Dermis microvascular lymphatic vessel endothelial cell (primary cell): ENCODE data around the gene SLC35E2B. TPM values are rescaled to one million over a fixed set of nuclear protein-coding genes. Genes with fewer than 3 reads are reported as not detected.

Source experiments
- DNase-seq, 2 donors: peaks; one replicate each; pipeline versions ENCODE4 v3.0.0 to v3.0.0-alpha.2; 2010; ENCODE audit warnings: low read depth in 2 of 2
- total RNA-seq: library from RNA; depleted of rRNA; stranded (reverse); fragments of >200 nt; gene quantifications from 2 replicates; pipeline ENCODE4 v1.2.1, GENCODE V29; 2014

The SLC35E2B gene
- total RNA-seq, 1 donor from 2014 or later: 15.7 TPM

DNA sequence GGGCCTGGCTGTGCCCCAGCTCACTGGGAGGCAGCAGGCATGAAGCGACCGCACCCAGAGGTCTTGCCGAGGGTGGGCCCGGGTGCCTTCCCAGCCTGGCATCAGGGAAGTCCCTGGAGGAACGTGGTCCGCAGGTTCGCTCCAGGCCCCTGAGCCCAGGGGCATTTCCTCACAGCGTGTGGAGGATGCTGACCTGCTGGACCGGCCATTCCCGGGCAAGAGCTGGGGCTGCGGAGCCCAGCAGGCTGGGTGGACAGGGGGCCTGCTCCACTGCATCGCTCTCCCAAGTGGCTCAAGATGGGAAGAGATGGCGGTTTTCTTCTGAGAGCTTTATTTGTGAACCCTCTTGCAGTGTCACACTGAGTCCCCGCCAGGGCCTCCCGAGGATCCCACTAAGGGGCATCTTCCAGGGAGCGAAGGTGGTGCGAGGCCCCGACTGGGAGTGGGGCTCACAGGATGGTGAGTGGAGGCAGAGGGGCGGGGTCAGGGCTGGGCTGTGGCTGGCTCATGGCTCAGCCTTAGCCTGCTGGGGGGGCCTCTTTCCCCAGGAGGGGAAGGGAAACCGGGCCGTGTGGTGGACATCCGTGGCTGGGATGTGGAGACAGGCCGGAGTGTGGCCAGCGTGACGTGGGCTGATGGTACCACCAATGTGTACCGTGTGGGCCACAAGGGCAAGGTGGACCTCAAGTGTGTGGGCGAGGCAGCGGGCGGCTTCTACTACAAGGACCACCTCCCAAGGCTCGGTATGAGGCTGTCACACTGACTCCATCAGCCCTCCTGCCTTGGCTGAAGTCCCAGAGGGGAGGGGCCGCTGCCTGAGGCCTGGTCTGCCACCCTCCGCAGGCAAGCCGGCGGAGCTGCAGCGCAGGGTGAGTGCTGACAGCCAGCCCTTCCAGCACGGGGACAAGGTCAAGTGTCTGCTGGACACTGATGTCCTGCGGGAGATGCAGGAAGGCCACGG, 67.9 kb downstream of the SLC35E2B start:
- DNase-seq: no peak

DNA sequence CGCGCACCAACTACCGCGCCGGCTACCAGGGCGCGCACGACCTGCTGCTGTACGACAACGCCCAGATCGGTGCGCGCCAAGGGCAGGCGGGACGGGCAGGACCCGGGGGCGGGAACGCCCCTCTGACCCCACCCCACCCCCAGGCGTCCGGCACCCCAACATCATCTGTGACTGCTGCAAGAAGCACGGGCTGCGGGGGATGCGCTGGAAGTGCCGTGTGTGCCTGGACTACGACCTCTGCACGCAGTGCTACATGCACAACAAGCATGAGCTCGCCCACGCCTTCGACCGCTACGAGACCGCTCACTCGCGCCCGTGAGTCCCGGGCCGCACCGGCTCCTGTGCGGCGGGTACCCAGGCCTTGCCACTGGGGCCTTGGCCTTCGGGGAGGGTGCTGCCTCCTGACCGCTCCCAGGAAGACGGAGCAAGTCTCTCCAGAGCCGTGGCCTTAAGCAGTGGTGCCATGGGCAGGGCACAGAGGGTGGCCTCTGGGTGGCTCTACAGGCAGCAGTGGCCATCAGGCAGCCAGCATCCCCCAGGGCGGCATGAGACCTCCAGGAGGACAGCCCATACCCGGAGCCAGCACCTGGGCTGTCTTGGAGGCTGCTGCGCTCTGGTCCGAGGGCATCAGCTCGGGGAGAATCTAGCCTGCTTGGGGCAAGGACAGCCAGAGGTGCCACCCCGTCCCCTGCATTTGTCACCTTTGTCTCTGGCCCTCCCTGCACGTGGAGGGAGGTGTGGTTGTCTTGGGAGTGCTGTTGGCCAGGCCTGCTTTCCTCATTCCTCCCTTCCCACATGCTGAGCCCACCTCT, 68.8 kb downstream of the SLC35E2B start:
- DNase-seq: no peak

DNA sequence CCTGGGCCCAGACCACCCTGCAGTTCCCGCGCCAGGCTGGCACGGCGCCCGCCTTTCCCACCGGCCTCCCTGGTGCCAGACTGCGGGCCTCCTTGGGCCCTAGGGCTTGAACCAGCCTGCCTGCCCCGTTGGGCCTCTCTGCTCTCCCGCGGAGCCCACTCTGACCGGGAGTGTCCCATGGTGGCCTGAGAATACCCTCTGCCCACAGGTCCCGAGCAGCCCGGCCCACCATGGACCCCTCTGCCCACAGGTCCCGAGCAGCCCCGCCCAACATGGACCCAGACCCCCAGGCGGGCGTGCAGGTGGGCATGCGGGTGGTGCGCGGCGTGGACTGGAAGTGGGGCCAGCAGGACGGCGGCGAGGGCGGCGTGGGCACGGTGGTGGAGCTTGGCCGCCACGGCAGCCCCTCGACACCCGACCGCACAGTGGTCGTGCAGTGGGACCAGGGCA, 69.4 kb downstream of the SLC35E2B start:
- no peak for DNase-seq

DNA sequence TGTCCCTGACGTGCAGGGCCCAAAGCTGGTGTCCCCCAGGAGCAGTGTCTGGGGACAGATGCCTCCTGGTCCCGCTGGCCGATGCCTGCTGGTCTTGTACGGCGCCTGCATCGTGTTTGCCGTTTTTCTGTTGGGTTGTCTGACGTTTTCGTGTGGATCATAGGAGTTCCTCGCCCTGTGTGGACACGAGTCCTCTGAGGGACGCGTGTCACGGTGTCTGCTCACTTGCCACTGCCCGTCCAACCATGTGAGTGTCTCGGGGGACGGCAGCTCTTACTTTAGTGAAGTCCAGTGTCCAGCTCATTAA, 69.9 kb downstream of the SLC35E2B start:
- no peak for DNase-seq

DNA sequence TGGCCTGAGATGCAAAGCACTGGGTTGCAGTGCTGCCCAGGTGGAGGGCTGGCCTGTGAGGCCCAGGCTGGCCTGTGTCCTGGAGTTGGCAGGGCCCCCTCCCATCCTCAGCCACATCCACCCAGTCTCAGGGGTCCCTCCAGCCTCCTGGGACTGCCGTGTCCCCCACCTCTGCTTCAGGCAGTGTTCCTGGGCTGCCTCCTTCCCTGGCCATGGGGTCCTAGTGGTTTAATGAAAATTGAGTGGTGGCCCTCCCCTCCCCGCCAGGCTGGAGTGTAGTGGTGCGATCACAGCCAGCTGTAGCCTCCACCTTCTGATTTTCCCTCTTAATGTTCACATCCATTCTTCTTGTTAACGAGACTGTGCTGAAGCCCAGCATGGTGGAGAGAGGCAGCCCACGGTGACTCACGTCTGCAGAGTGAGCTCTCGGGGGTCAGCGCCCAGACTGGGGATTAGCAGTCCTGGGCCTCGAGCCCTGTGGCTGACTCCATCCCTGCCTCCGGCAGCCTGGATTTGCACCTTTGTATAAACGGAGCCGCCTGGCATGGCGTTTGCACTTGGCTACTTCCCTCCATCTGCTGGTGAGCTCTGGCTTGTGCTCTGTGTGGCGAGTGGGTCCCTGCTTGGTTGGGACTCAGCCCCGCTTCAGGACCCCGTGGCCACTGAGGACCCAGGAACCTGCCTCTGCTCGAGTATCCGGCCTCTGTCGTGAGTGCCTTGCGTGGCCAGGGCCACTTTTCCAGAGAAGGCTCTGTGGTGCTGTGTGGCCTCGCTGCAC, 70.4 kb downstream of the SLC35E2B start:
- no peak for DNase-seq

DNA sequence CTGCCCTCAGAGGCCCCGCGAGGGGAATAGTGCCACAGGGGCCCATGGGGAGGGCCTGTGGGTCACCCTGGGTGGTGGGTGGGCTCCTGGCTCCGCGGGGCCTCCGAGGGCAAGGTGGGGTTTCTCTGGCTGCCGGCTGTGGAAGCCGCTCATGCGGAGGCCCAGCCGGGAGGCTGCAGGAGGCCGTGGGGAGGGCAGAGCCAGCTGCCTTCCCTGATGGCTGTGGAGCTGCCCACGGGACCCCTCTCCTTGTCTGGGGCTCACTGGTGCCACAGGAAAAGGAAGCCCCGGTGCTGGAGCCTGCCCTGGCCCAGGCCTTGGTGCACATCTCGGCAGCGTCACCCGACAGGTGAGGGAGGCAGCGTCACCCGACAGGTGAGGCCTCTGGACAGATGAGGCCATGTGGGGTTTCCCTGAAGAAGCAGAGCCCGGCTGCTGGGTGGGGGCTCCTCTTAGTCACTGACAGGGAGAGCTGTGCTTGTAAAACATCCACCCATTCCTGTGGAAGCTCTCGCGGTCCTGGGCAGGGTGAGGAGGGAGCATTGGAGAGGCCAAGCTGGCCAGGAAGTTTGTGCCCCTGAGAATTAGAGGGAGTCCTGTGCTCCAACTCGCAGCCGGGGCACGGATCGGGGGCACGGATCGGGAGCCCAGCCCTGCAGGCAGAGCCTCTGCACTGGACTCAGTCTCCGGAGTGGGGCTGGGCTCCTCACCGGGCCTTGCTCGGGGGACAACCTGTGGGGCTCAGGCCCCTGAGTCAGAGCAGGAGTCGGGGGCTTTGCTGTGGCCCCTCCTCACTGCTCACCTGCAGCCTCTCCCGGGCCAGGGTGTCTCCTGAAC, 71.2 kb downstream of the SLC35E2B start:
- no peak for DNase-seq

DNA sequence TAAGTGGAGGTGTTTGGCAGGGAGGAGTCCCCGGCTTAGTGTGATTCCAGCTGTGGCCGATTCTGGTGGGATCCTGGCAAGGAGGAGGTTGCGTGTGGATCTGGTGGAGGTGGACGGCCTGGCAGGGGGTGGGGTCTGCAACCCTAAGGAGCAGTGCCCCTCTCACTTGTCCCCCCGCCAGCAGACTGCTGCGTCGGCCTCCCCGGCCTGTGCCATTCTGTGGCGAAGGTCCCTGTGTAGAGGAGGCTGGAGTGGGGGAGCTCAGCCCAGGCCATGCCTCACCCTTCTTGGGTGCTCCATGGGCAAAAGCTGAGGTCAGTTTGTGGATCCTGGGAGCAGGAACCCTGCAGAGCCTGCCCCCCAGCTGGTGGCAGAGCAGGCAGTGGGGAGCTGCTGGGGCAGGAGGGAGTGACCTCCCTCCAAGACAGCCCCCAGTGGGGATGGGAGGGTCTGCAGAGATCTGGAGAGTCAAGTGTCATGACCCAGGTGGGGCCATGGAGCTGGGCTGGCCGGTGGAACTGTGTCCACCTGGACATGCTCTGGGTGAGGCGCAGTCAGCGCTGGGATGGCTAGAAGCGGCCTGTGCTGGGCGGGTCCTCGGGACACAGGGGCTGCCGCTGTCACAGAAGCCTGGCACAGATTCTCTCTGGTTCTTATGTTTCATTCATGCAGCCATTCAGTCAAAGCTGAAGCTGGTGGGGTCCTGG, 72.0 kb downstream of the SLC35E2B start:
- no peak for DNase-seq

DNA sequence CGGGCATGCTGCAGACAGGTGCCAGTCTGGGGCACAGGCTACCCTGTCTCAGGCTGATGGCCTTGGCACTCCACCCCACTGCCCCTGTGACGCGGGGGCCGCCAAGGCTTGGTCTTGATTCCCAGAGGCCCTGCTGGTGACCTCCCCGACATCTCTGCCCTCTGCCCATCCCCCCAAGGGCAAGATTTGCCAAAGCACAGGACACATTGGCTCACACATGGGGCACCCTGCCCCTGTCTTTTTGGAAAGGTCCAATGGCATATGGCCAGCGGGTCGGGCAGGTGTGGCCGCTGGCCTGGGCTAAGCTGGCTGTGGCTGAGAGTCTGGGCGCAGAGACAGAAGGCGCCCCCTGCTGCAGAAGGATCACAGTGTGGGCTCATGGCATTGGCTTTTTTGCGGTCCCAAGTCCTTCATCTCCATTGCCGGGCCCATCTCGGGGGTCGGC, 72.7 kb downstream of the SLC35E2B start:
- no peak for DNase-seq

DNA sequence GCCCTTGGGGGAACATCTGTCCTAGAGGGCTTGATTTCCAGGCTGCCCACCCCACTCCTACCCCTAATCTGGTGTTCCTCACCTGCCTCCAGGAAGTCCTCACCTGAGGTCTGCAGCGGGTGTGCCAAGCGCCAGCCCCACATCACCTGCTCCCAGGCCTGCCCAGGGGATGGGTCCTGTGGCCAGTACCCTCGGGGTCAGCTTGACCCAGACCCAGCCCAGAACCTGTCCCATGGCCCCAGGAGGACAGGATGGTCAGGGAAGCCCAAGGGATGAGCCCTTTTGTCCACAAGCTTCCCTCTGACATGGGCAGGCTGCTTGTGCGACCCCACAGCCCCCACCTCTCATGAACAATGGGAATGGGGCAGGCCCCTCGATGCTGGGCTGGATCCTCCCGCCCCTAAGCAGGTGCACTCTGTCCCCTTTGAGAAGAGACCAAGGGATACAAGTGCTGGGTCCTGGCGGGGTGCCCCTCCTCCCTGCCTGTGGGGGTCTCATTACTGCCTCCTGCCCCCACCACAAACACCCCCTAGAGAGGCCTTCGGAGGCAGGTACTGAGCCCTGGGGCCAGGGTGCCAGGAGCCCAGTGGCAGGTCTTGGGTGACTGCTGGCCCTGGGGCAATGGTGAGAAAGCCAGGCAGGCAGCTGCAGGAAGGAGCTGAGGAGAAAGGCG, 74.1 kb downstream of the SLC35E2B start:
- DNase-seq: no peak

DNA sequence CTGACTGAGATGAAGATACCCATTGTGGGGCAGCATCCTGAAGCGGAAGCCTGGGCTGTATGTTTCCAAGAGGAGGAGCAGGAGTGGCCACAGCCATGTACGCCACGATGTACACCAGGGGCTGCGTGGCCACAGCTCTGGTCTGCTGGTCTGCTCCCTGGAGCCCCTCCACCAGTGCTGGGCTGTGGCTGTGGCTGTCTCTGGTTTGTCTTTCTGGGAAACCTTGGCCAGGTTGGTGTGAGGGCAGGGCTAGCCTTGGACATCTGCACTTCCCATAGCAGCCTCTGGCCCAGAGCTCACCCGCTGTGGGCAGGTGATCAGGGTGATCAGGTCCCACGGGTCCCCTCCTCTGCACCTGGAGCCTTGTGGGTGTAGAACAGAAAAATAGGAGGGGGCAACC, 74.7 kb downstream of the SLC35E2B start:
- DNase-seq: no peak

DNA sequence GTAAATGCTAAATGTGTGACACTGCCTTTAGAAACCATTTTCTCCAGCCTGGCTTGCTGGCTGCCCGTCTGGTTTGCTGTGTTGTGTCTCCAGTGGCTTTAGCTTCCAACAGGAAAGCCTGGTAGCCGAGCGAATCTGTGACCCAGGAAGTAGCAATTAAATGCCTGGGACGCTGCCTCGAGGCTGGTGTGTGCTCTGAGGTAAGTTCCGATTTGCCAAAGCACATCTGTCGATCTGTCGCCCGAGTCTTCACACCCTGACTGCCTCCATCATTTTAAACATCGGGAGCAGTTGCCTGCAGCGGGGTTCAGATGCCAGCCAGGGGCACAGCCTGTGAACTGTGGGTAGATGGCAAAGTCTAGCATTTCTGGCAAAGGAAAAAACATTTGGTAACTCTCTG, 75.1 kb downstream of the SLC35E2B start:
- no peak for DNase-seq

DNA sequence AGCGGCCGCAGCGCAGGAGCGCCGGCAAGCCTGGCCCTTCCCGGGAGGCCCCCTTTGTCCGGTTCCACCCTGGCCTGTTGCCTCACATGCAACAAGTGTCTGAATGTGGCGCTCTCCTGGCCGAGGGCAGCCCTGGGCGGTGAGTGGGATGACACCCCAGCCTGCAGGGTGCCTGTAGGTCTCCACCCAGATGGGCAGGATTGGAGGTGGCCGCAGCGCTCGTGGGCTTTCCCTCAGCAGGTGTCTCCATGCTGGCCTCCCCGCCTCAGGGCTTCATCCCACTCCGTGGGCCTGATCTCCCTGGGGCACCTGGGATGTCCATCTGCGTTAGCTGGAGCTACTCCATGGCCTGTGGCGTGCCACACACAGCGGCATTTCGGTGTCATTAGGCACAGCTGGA, 75.8 kb downstream of the SLC35E2B start:
- no peak for DNase-seq

DNA sequence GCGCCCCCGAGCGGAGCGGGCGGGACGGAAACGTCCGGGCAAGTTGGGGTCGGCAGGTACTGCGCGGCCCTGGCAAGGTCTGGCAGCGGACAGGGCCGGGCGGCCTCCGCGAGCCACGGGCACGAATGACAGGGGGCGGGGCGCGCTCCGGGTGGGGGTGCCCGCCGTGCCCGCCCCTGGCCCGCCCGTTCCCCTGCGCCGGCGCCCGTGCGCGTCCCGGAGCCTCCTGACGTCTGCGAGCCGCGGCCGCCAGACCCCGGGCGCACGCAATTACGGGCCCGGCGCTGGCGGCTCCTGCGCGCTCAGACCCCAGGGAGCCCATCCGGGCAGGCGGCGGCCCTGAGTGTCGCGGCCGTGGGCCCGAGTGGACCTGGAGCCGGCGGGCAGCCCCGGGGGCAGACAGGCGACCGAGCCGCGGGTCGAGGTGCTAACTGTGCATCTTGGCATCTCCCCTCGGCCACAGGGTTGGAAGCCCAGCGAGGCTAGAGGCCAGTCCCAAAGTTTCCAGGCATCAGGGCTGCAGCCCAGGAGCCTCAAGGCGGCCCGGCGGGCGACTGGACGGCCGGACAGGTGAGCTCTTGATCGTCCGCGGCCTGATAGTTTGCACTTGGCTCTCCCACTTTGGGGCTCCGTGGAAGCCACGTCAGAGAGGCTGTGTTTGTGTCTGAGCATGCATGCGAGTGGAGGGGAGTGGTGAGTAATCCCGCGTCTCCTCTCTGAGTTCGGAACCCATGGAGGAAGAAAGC, 76.4 kb downstream of the SLC35E2B start:
- peak in 1 of 2 donors; percentile 48 for DNase-seq

DNA sequence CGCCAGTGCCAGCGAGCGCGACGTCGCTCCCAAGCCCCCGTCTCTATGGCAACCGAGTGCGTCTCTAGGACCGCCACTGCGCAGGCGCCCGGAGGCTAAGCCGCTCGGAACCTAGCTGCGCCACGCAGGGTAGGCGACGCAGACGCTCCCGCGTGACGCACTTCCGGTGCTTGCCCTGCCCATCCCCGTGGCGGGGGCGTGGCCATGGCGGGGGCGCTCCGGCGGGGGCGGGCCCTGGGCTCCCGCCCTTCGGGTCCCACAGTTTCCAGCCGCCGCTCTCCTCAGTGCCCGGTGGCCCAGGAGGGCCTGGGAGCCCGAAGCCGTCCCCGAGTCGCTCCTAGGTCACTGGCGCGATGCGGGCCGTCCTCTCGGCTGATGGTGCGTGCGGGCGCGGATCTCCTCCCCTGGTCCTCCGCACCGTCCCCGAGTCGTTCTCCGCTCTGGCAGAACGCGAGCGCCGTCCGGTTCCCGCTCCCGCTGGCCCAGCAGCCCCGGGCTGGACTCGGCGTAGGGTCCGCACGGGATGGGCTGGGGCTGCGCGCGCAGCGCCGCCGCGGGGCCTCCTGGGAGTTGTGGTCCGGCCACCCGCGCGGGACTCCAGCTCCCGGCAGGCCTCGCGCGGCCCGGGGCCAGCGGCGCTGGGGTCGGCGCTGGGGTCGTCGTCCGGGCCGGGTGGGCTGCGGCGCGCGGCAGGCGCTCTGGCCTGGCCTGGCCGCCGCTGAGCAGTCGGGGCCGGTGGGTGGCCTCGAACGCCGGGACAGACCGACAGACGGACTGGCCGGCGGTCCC, 77.1 kb downstream of the SLC35E2B start, which contains the start of gene MIB2:
MIB2 (plus strand) TSS at position 245 of the 789 bp plus-strand sequence. CDS start 7,953 bp downstream, outside the sequence.
- peak; percentile 94 to 97 for DNase-seq

DNA sequence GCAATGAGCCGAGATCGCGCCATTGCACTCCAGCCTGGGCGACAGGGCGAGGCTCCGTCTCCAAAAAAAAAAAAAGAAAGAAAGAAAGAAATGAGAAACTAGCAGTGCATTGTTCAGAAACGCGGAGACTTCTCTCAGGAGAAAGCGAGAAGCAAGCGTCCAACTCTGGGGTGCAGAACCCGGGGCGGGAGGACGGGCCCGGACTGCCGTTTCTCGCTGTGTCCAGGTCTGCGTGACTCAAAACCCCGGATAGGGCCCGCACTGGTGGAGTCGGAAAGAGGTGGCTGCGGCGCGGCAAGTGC, 77.7 kb downstream of the SLC35E2B start:
- DNase-seq: no peak

DNA sequence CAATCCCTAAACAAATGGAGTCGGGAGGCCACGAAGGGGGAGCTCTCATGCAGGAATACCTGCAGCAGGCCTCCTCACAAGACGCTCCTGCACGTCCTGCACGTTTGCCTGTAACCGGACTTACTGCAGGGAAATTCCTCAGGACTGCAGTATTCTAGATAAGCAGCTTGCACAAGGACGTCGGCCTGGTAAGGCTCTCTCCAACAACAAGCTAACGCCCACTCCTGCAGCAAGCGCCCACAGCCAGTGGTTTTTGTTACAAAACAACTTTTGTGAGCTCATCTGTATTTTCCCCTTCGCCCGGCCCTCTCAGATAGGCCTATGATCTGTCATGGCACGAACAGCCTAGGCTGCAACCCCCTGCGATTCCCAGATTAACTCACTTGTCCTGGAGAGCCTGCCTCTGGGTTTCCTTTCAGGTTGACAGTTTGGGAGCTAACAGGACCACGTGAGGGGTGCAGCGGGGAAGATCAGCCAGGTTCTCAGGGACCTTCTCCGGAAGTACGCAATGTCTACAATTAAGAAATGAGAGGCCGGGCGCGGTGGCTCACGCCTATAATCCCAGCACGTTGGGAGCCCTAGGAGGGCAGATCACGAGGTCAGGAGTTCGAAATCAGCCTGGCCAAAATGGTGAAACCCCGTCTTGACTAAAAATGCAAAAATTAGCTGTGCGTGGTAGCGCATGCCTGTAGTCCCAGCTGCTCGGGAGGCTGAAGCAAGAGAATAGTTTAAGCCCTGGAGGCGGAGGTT, 78.2 kb downstream of the SLC35E2B start:
- DNase-seq: no peak

DNA sequence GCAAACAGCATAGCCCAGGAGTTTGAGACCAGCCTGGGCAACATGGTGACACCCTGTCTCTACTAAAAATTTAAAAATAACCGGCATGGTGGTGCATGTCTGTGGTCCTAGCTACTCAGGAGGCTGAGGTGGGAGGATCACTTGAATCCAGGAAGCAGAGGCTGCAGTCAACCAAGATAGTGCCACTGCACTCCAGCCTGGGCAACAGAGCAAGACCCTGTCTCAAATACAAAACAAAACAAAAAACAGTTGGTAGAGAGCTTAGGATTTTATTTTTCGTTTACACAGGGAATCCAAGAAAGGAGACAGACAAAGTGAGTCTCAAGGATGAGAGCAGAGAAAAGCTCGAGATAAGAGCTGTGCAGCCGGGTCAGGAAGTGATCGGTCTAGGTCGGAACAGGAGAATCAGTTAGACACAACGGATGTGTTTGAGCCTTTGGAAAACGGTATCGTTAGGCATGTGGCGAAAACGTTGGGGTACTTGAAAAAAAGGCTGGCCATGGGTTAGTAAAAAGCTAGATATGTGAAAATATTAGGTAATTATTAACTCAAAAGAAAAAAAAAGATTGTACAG, 79.0 kb downstream of the SLC35E2B start:
- DNase-seq: no peak
